Fibroblast of lung (primary cell): ENCODE measurements around the gene DAAM1. TPM values are rescaled to one million over a fixed set of nuclear protein-coding genes. Genes with fewer than 3 reads are reported as not detected.

Experiments
- DNase-seq, 2 donors: peaks; one replicate each; pipeline versions ENCODE4 v3.0.0 to v3.0.0-alpha.2; 2010; ENCODE audit warnings: low read depth in 2 of 2
- H2AFZ ChIP-seq: 2 replicates; pipeline ENCODE4 v1.5.1; 2012; ENCODE audit warnings: low read length, control low read depth, inconsistent platforms
- H3K27ac ChIP-seq: 2 replicates; pipeline ENCODE4 v1.5.1; 2011; ENCODE audit warnings: low read length, control low read depth; ENCODE audit not compliant: insufficient read depth
- H3K27me3 ChIP-seq: 2 replicates; pipeline ENCODE4 v1.5.1; 2011; ENCODE audit warnings: mild to moderate bottlenecking, low read length; ENCODE audit not compliant: control insufficient read depth, insufficient read depth
- H3K36me3 ChIP-seq: 2 replicates; pipeline ENCODE4 v1.5.1; 2011; ENCODE audit warnings: low read length; ENCODE audit not compliant: control insufficient read depth, insufficient read depth
- H3K4me1 ChIP-seq: 2 replicates; pipeline ENCODE4 v1.5.1; 2011; ENCODE audit warnings: low read length; ENCODE audit not compliant: control insufficient read depth, insufficient read depth; ENCODE audit errors: extremely low read depth
- H3K4me2 ChIP-seq: 2 replicates; pipeline ENCODE4 v1.5.1; 2011; ENCODE audit warnings: low read length, control low read depth; ENCODE audit not compliant: insufficient read depth; ENCODE audit errors: extremely low read depth
- H3K4me3 ChIP-seq, 4 experiments: fragments of 200-600 bp in 1 of 4; sonication (generic) in 1 of 4; replicated peaks in 1 of 4; 2 replicates each; pipeline ENCODE4 v1.5.1; 2011 to 2016; ENCODE audit warnings: low read length in 4 of 4, low read depth in 3 of 4, mild to moderate bottlenecking in 3 of 4, control low read depth in 2 of 4, inconsistent platforms in 1 of 4, mixed read lengths in 1 of 4; ENCODE audit not compliant: insufficient read depth in 1 of 4; ENCODE audit errors: control extremely low read depth in 1 of 4
- H3K79me2 ChIP-seq: 2 replicates; pipeline ENCODE4 v1.5.1; 2012; ENCODE audit warnings: mild to moderate bottlenecking, low read length, inconsistent platforms; ENCODE audit not compliant: control insufficient read depth, insufficient read depth
- H3K9ac ChIP-seq: 2 replicates; pipeline ENCODE4 v1.5.1; 2011; ENCODE audit warnings: mild to moderate bottlenecking, low read length, control low read depth; ENCODE audit not compliant: insufficient read depth
- H3K9me3 ChIP-seq: 2 replicates; pipeline ENCODE4 v1.5.1; 2012; ENCODE audit warnings: low read depth, low read length; ENCODE audit not compliant: control insufficient read depth, insufficient read depth
- H4K20me1 ChIP-seq: 2 replicates; pipeline ENCODE4 v1.5.1; 2011; ENCODE audit warnings: low read length; ENCODE audit not compliant: control insufficient read depth, insufficient read depth; ENCODE audit errors: extremely low read depth
- CTCF ChIP-seq, 2 donors: IDR thresholded peaks in 1 of 2; conservative IDR thresholded peaks in 1 of 2; 1 replicate in 1 of 2; 2 replicates in 1 of 2; pipeline ENCODE4 v1.5.1; 2011 to 2012; ENCODE audit warnings: low read length in 2 of 2, control low read depth in 1 of 2, inconsistent platforms in 1 of 2, low read depth in 1 of 2, mild to moderate bottlenecking in 1 of 2
- EZH2 ChIP-seq: IDR thresholded peaks from 2 replicates; pipeline ENCODE4 v1.5.1; 2012; ENCODE audit warnings: low read length, control low read depth, mild to moderate bottlenecking; ENCODE audit errors: missing control alignments
- polyA plus RNA-seq, 2 donors: library from polyadenylated mRNA; depleted of rRNA in 1 of 2; stranded (reverse) in 1 of 2; unstranded in 1 of 2; fragments of >200 nt; gene quantifications; 2 replicates each; pipeline ENCODE4 v1.2.1, GENCODE V29; 2011 to 2012; ENCODE audit warnings: missing spikeins in 1 of 2
- total RNA-seq: library from RNA; depleted of rRNA; stranded (reverse); fragments of >200 nt; gene quantifications from 2 replicates; pipeline ENCODE4 v1.2.1, GENCODE V29; 2014

The DAAM1 gene
- total and polyA plus RNA-seq, 2 donors (not counting 1 experiment from before 2014, with no cell fraction given), result 15.5 to 36.3 TPM

GRCh38 chr14:59292028-59292427 is 103.6 kb downstream of the DAAM1 start:
- Histone ChIP-seq H4K20me1 (no peaks in the 10 kb centered on the region), H3K79me2 (no peaks in the 10 kb centered on the region), H3K36me3 (peaks cover 5% of the 10 kb centered on the region), H3K27ac (no peak overlapping the region), H3K27me3 (no peaks in the 10 kb centered on the region), H2AFZ (no peak overlapping the region), H3K9ac (no peak overlapping the region), H3K4me2 (no peak overlapping the region), H3K9me3 (no peaks in the 10 kb centered on the region), H3K4me3 (no peak overlapping the region), H3K4me1 (peaks cover 4% of the 10 kb centered on the region)
- no peak for TF ChIP-seq EZH2
- no peak for TF ChIP-seq CTCF (conservative IDR thresholded peaks at IDR 0.05 in 1 of 2, IDR thresholded peaks at IDR 0.05 in 1 of 2; ENCODE audit: low read depth in 1 of 2, low read length in 2 of 2)
- no peak for DNase-seq

- Histone ChIP-seq H3K9me3 (no peaks in the 10 kb centered on the region), H4K20me1 (no peaks in the 10 kb centered on the region), H3K4me3 (no peak overlapping the region), H3K4me1 (peaks cover 6% of the 10 kb centered on the region), H3K27me3 (no peaks in the 10 kb centered on the region), H3K4me2 (no peak overlapping the region), H3K36me3 (peaks cover 5% of the 10 kb centered on the region), H3K27ac (no peak overlapping the region), H3K9ac (no peak overlapping the region), H2AFZ (no peak overlapping the region), H3K79me2 (no peaks in the 10 kb centered on the region)
- no peak for DNase-seq
- no peak for TF ChIP-seq CTCF (conservative IDR thresholded peaks at IDR 0.05 in 1 of 2, IDR thresholded peaks at IDR 0.05 in 1 of 2; ENCODE audit: low read depth in 1 of 2, low read length in 2 of 2)
- TF ChIP-seq EZH2, result no peak
These were observed 104.6 kb downstream of the DAAM1 start for GRCh38 chr14:59292921-59293534.

DNA sequence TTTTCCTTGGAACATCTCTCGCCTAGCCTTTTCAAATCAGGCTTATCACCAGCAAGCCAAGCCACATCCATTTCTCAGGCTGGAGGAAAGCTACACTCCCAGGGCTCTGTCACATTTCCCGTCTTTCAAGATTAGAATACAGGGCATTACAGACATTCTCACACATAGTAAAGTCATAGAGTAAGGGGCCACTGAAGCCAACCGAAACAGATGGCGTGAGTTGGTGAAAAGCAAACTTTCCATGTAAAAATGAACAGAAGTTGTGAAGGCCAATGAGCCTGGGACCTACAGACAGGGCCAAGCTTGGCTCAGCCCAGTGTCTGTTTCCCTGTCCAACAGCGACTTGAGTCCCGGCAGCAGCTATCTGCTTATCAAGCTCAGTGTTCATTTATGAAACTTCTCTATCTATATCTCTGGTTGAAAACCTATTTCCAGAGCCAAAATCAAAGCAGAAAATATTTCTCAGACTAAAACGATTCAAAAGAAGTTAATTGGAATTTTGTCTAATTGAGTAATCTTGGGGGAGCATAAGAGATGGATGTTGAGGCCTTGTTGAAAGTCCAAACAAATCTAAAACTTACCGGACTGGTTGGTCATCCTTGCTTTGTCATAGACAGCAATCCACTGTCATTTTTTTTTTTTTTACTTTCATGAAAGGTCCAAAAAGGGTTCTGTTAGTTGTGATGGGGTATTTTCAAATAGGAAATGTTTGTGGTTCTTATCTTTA is 105.6 kb downstream of the DAAM1 start:
- TF ChIP-seq CTCF (conservative IDR thresholded peaks at IDR 0.05 in 1 of 2, IDR thresholded peaks at IDR 0.05 in 1 of 2; ENCODE audit: low read depth in 1 of 2, low read length in 2 of 2), result no peak
- no peak for TF ChIP-seq EZH2
- no peak overlapping the region for H3K9ac ChIP-seq
- H2AFZ ChIP-seq, result no peak overlapping the region
- H3K27ac ChIP-seq, result no peak overlapping the region
- H3K4me3 ChIP-seq, result no peak overlapping the region
- H3K27me3 ChIP-seq, result no peaks in the 10 kb centered on the region
- no peak overlapping the region for H3K4me2 ChIP-seq
- H3K79me2 ChIP-seq, result no peaks in the 10 kb centered on the region
- H4K20me1 ChIP-seq, result no peaks in the 10 kb centered on the region
- DNase-seq, result peak in 1 of 2 donors; percentile 71
- no peaks in the 10 kb centered on the region for H3K9me3 ChIP-seq
- peaks cover 6% of the 10 kb centered on the region for H3K4me1 ChIP-seq
- H3K36me3 ChIP-seq, result peaks cover 5% of the 10 kb centered on the region
